ENCODE results near the gene MIGA2. TPM values are rescaled to one million over a fixed set of nuclear protein-coding genes. Genes with fewer than 3 reads are reported as not detected.

MIGA2 gene
- total and polyA plus RNA-seq, 9 of the 15 experiments (the other 6 are each of a cell fraction or from before 2014, with no cell fraction given) = 0.15 to 54.1 (median 18.0) TPM

- TF ChIP-seq RREB1 (CRISPR knock-in tag; IDR thresholded peaks at IDR 0.05) (peak; percentile 60; the same call in 1 of the 2 replicates), NBN (IDR thresholded peaks at IDR 0.05; ENCODE audit: low read depth) (peak; percentile 88), ZNF140 (CRISPR knock-in tag; IDR thresholded peaks at IDR 0.05) (no peak), ZFP36 (IDR thresholded peaks at IDR 0.05; ENCODE audit: low read depth, low read length, partially characterized antibody) (no peak), ZNF143 (CRISPR knock-in tag; IDR thresholded peaks at IDR 0.05) (0 out of 2 replicates have a peak, but pooled peaks have one; percentile 34), CREB5 (CRISPR knock-in tag; IDR thresholded peaks at IDR 0.05) (no peak), RB1 (IDR thresholded peaks at IDR 0.05; ENCODE audit: low read depth) (peak; percentile 92), ZNF134 (CRISPR knock-in tag; conservative IDR thresholded peaks at IDR 0.05) (no peak; the same call in 1 of the 2 replicates), TBL1XR1 (IDR thresholded peaks at IDR 0.05; ENCODE audit: low read length in 2 of 2) (peak; percentile 97), FIP1L1 (IDR thresholded peaks at IDR 0.05; ENCODE audit: low read depth, low read length, poor library complexity, severe bottlenecking) (no peak), TAF15 (IDR thresholded peaks at IDR 0.05; ENCODE audit: low read depth, low read length) (no peak), KAT8 (IDR thresholded peaks at IDR 0.05; ENCODE audit: low read depth) (no peak), SMAD1 (IDR thresholded peaks at IDR 0.05; ENCODE audit: low read depth, low read length, partially characterized antibody) (peak; percentile 91), HOMEZ (CRISPR knock-in tag; IDR thresholded peaks at IDR 0.05) (no peak), CHD1 (IDR thresholded peaks at IDR 0.05; ENCODE audit: low read length) (no peak)
- TF ChIP-seq, protein P1, sequence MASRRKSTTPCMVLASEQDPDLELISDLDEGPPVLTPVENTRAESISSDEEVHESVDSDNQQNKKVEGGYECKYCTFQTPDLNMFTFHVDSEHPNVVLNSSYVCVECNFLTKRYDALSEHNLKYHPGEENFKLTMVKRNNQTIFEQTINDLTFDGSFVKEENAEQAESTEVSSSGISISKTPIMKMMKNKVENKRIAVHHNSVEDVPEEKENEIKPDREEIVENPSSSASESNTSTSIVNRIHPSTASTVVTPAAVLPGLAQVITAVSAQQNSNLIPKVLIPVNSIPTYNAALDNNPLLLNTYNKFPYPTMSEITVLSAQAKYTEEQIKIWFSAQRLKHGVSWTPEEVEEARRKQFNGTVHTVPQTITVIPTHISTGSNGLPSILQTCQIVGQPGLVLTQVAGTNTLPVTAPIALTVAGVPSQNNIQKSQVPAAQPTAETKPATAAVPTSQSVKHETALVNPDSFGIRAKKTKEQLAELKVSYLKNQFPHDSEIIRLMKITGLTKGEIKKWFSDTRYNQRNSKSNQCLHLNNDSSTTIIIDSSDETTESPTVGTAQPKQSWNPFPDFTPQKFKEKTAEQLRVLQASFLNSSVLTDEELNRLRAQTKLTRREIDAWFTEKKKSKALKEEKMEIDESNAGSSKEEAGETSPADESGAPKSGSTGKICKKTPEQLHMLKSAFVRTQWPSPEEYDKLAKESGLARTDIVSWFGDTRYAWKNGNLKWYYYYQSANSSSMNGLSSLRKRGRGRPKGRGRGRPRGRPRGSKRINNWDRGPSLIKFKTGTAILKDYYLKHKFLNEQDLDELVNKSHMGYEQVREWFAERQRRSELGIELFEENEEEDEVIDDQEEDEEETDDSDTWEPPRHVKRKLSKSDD (conservative IDR thresholded peaks at IDR 0.05; ENCODE audit: low read length) = no peak
Measured at GRCh38 chr9:129068990-129069861, 32.8 kb downstream of the MIGA2 start (continued).
